Thyroid gland (tissue), 4 donors: ENCODE measurements around the gene ZNF783. TPM values are rescaled to one million over a fixed set of nuclear protein-coding genes. Genes with fewer than 3 reads are reported as not detected.
"Not testable (repeated sequence)": the region's sequence is repeated elsewhere in the genome, so short reads cannot be mapped to it uniquely, and the experiment has no call there.

Experiments used
- DNase-seq, 2 donors: peaks; one replicate each; pipeline ENCODE4 v3.0.0-alpha.2; 2019
- H3K27ac ChIP-seq, 3 donors: fragments of 200-600 bp; sonication (generic); 1 replicate in 2 of 3; 2 replicates in 1 of 3; pipeline ENCODE4 v1.5.1; 2016 to 2019; ENCODE audit warnings: mild to moderate bottlenecking in 1 of 3, moderate library complexity in 1 of 3
- H3K27me3 ChIP-seq: fragments of 200-600 bp; sonication (generic); one replicate; pipeline ENCODE4 v1.5.1; 2019
- H3K36me3 ChIP-seq, 2 donors: fragments of 200-600 bp; sonication (generic); one replicate each; pipeline ENCODE4 v1.5.1; 2016 to 2019
- H3K4me1 ChIP-seq, 2 donors: fragments of 200-600 bp; sonication (generic); one replicate each; pipeline ENCODE4 v1.5.1; 2017 to 2019
- H3K4me3 ChIP-seq, 3 donors: fragments of 200-600 bp; sonication (generic); replicated peaks in 1 of 3; 1 replicate in 2 of 3; 2 replicates in 1 of 3; pipeline ENCODE4 v1.5.1; 2016; ENCODE audit warnings: mild to moderate bottlenecking in 1 of 3
- H3K9me3 ChIP-seq: fragments of 200-600 bp; sonication (generic); one replicate; pipeline ENCODE4 v1.5.1; 2017
- POLR2A ChIP-seq, 2 donors: fragments of 450-650 bp; IDR thresholded peaks; one replicate each; pipeline ENCODE4 v1.6.1; 2017; ENCODE audit warnings: antibody characterized with exemption in 2 of 2, mild to moderate bottlenecking in 2 of 2, moderate library complexity in 1 of 2
- WGBS, 2 donors: methylation state at CpG; one replicate each; pipeline ENCODE4 v1.1.5; 2017; 5-methylcytosine and 5-hydroxymethylcytosine counted together
- intact Hi-C: fragments of 100-400 bp; cut with DNase I; formaldehyde crosslinking; loops from one replicate; pipeline ENCODE4 v1.15.1; 2023
- total RNA-seq, 4 donors: library from RNA; depleted of rRNA; stranded (reverse); fragments of >200 nt; gene quantifications; one replicate each; pipeline ENCODE4 v1.2.3, GENCODE V29; 2016
- TF ChIP-seq, protein P1 (sequence below), 6 experiments: fragments of 200-600 bp in 3 of 6; fragments of 450-650 bp in 3 of 6; sonication (generic) in 3 of 6; IDR thresholded peaks; one replicate each; pipeline ENCODE4 v1.5.1; 2016 to 2019; ENCODE audit warnings: antibody characterized with exemption in 6 of 6, mild to moderate bottlenecking in 2 of 6, inconsistent platforms in 1 of 6, moderate library complexity in 1 of 6

The ZNF783 gene
- total RNA-seq, 4 donors from 2014 or later, result 11.3 to 18.0 (median 15.1) TPM

DNA sequence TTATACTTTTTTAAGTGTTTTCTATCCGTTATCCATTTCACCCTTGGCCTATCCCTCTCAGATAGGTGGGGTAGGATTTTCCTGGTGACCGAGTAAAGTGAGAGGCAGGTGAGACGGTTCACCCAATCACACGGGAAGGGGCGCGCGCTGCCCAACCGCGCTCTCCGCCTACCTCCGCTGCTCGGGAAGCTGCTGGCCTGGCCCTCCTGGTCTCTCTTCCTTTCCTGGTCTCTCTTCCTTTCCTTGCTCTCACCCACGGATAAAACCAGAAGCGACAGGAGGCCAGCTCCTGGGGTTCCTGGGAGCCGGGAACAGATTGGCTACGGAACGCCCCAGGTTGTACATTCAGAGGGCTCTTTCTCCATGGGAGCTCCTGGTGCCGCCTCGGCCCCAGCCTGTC lies 36.9 kb upstream of the ZNF783 start:
- Histone ChIP-seq H3K9me3 (no peaks in the 10 kb centered on the region), H3K4me3 (no peak overlapping the region), H3K36me3 (peaks cover 7 to 19% of the 10 kb centered on the region in 2 donors), H3K27ac (no peak overlapping the region), H3K4me1 (no peaks in the 10 kb centered on the region), H3K27me3 (no peaks in the 10 kb centered on the region)
- WGBS, 2 donors, result 94 to 95% methylated on average over 19 of the region's 19 CpGs
- intact Hi-C loops, result no loop called here
- DNase-seq, result no peak
- no peak for TF ChIP-seq POLR2A (IDR thresholded peaks at IDR 0.05)
- TF ChIP-seq, protein P1, sequence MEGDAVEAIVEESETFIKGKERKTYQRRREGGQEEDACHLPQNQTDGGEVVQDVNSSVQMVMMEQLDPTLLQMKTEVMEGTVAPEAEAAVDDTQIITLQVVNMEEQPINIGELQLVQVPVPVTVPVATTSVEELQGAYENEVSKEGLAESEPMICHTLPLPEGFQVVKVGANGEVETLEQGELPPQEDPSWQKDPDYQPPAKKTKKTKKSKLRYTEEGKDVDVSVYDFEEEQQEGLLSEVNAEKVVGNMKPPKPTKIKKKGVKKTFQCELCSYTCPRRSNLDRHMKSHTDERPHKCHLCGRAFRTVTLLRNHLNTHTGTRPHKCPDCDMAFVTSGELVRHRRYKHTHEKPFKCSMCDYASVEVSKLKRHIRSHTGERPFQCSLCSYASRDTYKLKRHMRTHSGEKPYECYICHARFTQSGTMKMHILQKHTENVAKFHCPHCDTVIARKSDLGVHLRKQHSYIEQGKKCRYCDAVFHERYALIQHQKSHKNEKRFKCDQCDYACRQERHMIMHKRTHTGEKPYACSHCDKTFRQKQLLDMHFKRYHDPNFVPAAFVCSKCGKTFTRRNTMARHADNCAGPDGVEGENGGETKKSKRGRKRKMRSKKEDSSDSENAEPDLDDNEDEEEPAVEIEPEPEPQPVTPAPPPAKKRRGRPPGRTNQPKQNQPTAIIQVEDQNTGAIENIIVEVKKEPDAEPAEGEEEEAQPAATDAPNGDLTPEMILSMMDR (IDR thresholded peaks at IDR 0.05), result no peak

DNA sequence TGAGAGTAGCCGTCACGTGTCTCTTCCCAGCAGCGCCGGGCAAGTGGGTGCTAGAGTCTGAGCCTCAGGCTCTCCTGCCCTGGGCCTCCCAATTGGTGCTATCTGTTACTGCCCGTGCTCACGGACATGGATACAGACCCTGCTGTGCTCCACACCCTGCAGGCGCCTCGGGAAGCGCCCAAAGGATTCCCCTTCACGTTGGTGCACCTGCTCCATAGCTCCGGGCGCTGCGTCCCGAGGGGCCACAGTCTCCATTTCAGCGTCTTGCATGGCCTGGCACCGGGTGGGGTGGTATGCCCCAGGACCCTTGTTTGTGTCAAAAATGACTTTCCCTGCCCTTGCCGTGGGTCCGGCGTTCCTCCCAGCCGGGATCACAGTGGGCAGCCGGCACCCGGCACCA lies 36.3 kb upstream of the ZNF783 start:
- no peaks in the 10 kb centered on the region for H3K4me1 ChIP-seq
- H3K4me3 ChIP-seq, result no peak overlapping the region
- H3K27ac ChIP-seq, result no peak overlapping the region
- no peak for DNase-seq
- TF ChIP-seq, protein P1 (IDR thresholded peaks at IDR 0.05), result no peak
- no peak for TF ChIP-seq POLR2A (IDR thresholded peaks at IDR 0.05)
- intact Hi-C loops, result no loop called here
- no peaks in the 10 kb centered on the region for H3K27me3 ChIP-seq
- no peaks in the 10 kb centered on the region for H3K9me3 ChIP-seq
- WGBS, 2 donors, result 95 to 97% methylated on average over 21 to 22 of the region's 22 CpGs
- peaks cover 7 to 14% of the 10 kb centered on the region in 2 donors for H3K36me3 ChIP-seq

DNA sequence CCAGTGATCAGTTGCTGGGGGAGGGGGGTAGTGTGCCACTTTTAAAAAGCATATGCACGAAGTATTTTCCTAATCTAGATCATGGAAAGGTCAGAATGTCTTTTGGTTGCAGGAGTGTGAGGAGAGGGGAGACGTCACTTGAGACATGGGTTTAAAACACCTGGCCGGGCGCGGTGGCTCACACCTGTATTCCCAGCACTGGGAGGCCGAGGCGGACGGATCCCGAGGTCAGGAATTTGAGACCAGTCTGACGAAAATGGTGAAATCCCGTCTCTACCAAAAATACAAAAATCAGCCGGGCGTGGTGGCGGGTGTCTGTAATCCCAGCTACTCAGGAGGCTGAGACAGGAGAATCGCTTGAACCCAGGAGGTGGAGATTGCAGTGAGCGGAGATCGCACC lies 35.6 kb upstream of the ZNF783 start:
- DNase-seq, H3K27ac ChIP-seq, H3K9me3 ChIP-seq, H3K4me1 ChIP-seq, intact Hi-C loops, H3K27me3 ChIP-seq, H3K4me3 ChIP-seq: not testable (repeated sequence)
- 92 to 94% methylated on average over 17 of the region's 17 CpGs for WGBS, 2 donors
- H3K36me3 ChIP-seq, result peaks cover 7 to 13% of the 10 kb centered on the region in 2 donors

DNA sequence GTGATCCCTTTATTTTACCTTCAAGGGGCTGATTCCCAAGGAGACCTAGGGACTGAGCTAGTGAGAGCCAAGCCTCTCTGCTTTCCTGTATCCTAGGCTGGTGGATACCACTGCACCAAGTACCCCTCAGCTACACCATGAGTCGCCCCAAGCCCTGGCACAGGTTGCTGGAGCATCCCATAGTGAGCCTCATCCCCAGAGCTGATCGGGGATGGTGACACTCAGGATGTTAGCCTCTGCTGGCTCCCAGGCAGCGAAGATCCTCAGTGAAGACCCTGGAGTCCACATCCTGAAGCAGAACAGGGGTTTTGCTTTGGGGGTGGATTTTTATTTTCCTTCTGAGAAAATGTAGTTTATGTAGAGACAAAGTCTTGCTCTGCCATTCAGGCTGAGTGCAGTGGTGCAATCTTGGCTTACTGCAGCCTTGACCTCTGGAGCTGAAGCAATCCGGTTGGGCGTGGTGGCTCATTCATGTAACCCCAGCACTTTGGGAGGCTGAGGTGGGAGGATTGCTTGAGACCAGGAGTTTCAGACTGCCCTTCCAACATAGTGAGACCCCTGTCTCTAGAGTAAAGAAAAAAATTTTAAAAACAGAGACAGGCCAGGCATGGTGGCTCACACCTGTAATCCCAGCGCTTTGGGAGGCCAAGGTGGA lies 35.0 kb upstream of the ZNF783 start:
- no peak for DNase-seq
- intact Hi-C loops, result no loop called here
- Histone ChIP-seq H3K9me3 (no peaks in the 10 kb centered on the region), H3K27ac (no peak overlapping the region), H3K4me1 (no peaks in the 10 kb centered on the region), H3K27me3 (no peaks in the 10 kb centered on the region), H3K4me3 (no peak overlapping the region), H3K36me3 (peaks cover 7 to 13% of the 10 kb centered on the region in 2 donors)
- WGBS, 2 donors, result 74 to 83% methylated on average over 6 of the region's 6 CpGs
- TF ChIP-seq, protein P1 (IDR thresholded peaks at IDR 0.05), result no peak
- TF ChIP-seq POLR2A (IDR thresholded peaks at IDR 0.05), result no peak

DNA sequence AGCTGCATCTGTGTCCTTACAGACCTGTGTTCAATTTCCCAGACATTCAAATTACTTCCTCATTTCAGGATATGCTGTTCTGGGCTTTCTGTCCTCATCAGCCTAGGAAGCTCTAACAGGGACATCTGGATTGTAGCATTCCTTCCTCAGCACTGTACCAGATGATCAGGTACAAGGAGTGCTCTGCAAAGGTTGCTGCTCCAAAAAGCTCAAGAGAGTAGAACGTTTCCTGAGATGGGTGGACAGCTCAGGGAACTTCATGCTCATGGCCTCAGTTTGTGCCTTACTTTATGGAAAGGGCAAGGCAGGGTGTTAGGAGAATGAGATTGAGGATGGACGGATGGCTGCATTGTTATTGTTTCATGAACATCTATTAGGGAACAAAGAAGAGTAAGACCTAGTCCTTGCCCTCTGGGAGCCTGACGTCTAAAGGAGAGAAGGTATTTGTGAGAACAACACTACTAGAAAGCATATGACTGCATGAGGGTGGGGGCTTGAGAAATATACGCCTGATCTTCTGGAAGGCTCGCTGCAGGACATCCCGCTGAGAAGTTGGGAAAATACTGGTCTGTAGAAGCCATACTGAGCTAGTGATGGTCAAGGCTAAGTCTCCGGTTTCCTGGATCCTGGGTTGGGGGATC lies 33.0 kb upstream of the ZNF783 start:
- TF ChIP-seq, protein P1 (IDR thresholded peaks at IDR 0.05), result no peak
- no peak for TF ChIP-seq POLR2A (IDR thresholded peaks at IDR 0.05)
- H3K36me3 ChIP-seq, result peaks cover 7 to 13% of the 10 kb centered on the region in 2 donors
- intact Hi-C loops, result no loop called here
- H3K9me3 ChIP-seq, result no peaks in the 10 kb centered on the region
- no peak for DNase-seq
- H3K4me1 ChIP-seq, result no peaks in the 10 kb centered on the region
- no peak overlapping the region for H3K4me3 ChIP-seq
- no peak overlapping the region for H3K27ac ChIP-seq
- 60 to 63% methylated on average over 7 of the region's 7 CpGs for WGBS, 2 donors
- no peaks in the 10 kb centered on the region for H3K27me3 ChIP-seq
